ENCODE results near the gene AP3S1.

GRCh38 chr5:115941051-115941675 is 99.4 kb downstream of the AP3S1 start:
- no peak for TF ChIP-seq EP300 (IDR thresholded peaks at IDR 0.05)
- TF ChIP-seq CTCF (IDR thresholded peaks at IDR 0.05) = no peak

All from ovary (tissue), 3 donors.